ENCODE data around the gene SAMD11.
A peak's percentile ranks its signal among the peaks of the same experiment; 100 is the strongest.
"Not testable (repeated sequence)": the region's sequence is repeated elsewhere in the genome, so short reads cannot be mapped to it uniquely, and the experiment has no call there.

The SAMD11 gene

DNA sequence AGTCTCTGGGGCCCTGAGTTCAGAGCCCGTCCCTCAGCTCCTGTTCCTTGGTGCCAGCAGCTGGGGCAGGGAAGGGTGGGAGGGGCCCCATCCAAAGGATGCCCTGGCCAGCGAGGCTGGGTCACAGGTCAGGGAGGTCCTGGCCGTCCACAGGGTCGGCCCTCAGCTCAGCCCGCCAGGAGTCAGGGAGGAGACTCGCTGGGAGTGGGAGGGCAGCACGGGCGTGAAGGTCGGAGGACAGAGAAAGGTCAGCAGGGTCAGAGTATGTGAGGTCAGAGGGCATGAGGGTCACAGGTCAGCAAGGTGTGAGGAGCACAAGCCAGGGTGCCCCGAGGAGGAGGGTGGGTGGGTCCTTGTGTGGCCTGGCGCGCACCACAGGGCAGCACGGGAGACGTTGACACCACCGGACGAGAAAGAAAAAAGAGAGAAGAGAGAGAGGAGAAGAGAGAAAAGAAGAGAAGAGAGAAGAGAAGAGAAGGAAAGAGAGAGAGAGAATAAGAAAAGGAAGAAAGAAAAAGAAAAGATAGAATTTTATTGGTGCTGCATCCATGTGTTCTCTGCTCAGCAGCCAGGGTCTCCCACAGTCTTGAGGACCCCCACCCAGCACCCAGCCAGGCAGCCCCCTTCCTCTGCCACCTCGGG, 51.1 kb downstream of the SAMD11 start:
- H3K27ac ChIP-seq = no peak overlapping the region
- no peak for TF ChIP-seq CTCF (conservative IDR thresholded peaks at IDR 0.05)

DNA sequence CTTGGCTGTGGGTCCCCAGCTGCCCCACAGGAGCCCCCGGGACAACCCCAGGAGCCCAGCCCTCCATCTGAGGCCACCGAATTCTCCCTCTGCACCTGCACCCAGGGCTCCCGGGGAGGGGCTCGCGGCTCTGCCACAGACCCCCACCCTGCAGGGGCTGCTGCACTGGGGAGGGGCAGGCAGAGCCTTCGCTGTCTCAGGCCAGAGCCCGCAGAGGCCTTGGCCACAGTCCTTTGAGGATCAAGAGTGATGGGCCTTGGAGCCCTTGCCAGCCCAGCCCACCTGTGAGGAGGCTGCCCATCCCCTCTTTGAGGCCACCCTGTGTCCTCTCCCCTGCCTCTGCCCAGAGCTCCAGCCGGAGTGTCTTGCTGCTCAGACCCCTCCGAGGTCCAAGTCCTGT, 51.6 kb downstream of the SAMD11 start:
- H3K27ac ChIP-seq = peak overlapping the region; percentile 82
- TF ChIP-seq CTCF (conservative IDR thresholded peaks at IDR 0.05) (no peak), ZFX (IDR thresholded peaks at IDR 0.05) (no peak)

GRCh38 chr1:975896-976683, 52.4 kb downstream of the SAMD11 start:
- H3K27ac ChIP-seq = peak overlapping the region; percentile 82

DNA sequence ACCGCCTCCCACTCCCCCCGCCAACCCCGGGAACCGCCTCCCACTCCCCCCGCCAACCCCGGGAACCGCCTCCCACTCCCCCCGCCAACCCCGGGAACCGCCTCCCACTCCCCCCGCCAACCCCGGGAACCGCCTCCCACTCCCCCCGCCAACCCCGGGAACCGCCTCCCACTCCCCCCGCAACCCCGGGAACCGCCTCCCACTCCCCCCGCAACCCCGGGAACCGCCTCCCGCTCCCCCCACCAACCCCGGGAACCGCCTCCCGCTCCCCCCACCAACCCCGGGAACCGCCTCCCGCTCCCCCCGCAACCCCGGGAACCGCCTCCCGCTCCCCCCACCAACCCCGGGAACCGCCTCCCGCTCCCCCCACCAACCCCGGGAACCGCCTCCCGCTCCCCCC, 53.1 kb downstream of the SAMD11 start:
- not testable (repeated sequence) for H3K27ac ChIP-seq

More at GRCh38 chr1:975896-976683, 52.4 kb downstream of the SAMD11 start:
- TF ChIP-seq ZFX (IDR thresholded peaks at IDR 0.05) (no peak), CTCF (conservative IDR thresholded peaks at IDR 0.05) (peak; percentile 84)

DNA sequence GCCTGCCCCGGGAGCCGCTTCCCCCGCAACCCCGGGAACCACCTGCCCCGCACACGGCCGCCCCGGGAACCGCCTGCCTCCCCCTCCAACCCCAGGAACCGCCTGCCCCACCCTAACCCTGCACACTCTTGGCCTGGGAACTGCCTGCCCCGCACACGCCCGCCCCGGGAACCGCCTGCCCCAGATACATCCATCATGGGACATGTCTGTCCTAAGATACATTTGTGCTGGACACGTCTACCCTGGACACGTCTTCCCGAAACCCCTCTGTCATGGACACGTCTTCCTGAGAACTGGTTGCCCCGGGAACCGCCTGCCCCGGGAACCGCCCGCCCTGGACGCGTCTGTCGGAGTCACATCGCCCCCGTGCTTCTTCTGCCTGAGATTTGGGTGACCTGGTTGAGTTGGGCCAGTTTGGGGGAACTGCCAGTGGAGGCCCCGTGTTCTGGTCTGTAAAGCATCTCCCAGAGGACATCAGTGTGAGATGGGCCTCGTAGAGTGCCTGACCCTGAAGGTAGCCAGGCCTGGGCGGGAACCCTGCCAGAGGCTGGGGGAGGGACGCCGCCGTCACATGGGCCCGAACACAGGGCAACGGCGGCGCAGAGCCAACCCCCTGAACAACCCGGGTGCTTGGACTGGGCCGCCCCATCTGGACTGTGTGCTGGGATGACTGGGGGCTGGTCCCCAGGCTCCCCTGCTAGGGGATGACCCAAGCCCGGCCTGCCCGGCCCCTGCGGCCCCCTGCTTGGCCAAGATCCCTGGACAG, 54.5 kb downstream of the SAMD11 start:
- no peak for TF ChIP-seq ZFX (IDR thresholded peaks at IDR 0.05)
- TF ChIP-seq CTCF (conservative IDR thresholded peaks at IDR 0.05) = no peak
- no peak overlapping the region for H3K27ac ChIP-seq

GRCh38 chr1:978835-979743, 55.4 kb downstream of the SAMD11 start:
- no peak overlapping the region for H3K27ac ChIP-seq
- no peak for TF ChIP-seq ZFX (IDR thresholded peaks at IDR 0.05)
- no peak for TF ChIP-seq CTCF (conservative IDR thresholded peaks at IDR 0.05)

GRCh38 chr1:979744-980072, 56.0 kb downstream of the SAMD11 start:
- no peak for TF ChIP-seq ZFX (IDR thresholded peaks at IDR 0.05)
- H3K27ac ChIP-seq = no peak overlapping the region

Measured in C4-2B (cell line).